WI38 (cell line): ENCODE results near the gene MSL3.

ENCODE experiments used
- H3K4me3 ChIP-seq: 2 replicates; pipeline ENCODE4 v1.5.1; 2011; ENCODE audit warnings: low read depth, mild to moderate bottlenecking, control low read depth, low read length
- CTCF ChIP-seq: IDR thresholded peaks from 2 replicates; pipeline ENCODE4 v1.5.1; 2012; ENCODE audit warnings: low read depth, mild to moderate bottlenecking, control low read depth, low read length

Gene MSL3

GRCh38 chrX:11757719-11758399 is at the start of gene MSL3:
TSS of gene MSL3 (plus strand) at chrX:11758237. CDS start at chrX:11758264, 27 bp downstream.
- no peak for TF ChIP-seq CTCF

GRCh38 chrX:11722304-11722703 is 35.7 kb upstream of the MSL3 start:
- H3K4me3 ChIP-seq: no peak overlapping the region
- TF ChIP-seq CTCF: no peak

More at GRCh38 chrX:11757719-11758399, at the start of gene MSL3:
- peak within 1 kb of the TSS; percentile 77 for H3K4me3 ChIP-seq

- TF ChIP-seq CTCF: peak; percentile 64; the same call in 1 of the 2 replicates
Measured at GRCh38 chrX:11724122-11725017, 33.7 kb upstream of the MSL3 start.

GRCh38 chrX:11725631-11726442 is 32.2 kb upstream of the MSL3 start:
- no peak for TF ChIP-seq CTCF
- H3K4me3 ChIP-seq: no peak overlapping the region

More at GRCh38 chrX:11724122-11725017, 33.7 kb upstream of the MSL3 start:
- H3K4me3 ChIP-seq: no peak overlapping the region

- H3K4me3 ChIP-seq: no peak overlapping the region
- no peak for TF ChIP-seq CTCF
Measured at GRCh38 chrX:11728556-11728955, 29.5 kb upstream of the MSL3 start.

- no peak overlapping the region for H3K4me3 ChIP-seq
- TF ChIP-seq CTCF: no peak
Measured at GRCh38 chrX:11733614-11734013, 24.4 kb upstream of the MSL3 start.
